SK-N-MC (cell line): ENCODE results near the gene BCR.

Experiments used
- EZH2 ChIP-seq: fragments of 200-600 bp; sonication (generic); IDR thresholded peaks from one replicate; pipeline ENCODE4 v1.6.1; 2017; ENCODE audit warnings: antibody characterized with exemption
- FOXP2 ChIP-seq: optimal IDR thresholded peaks from 2 replicates; pipeline ENCODE3; 2011; ENCODE audit warnings: mild to moderate bottlenecking, moderate library complexity; ENCODE audit not compliant: insufficient read depth; ENCODE audit errors: extremely low read length, control extremely low read depth
- POLR2AphosphoS5 ChIP-seq: IDR thresholded peaks from 2 replicates; pipeline ENCODE4 v1.6.1; 2012; ENCODE audit warnings: mild to moderate bottlenecking, low read depth, low read length, borderline replicate concordance

GRCh38 chr22:23257889-23258825 is 77.8 kb downstream of the BCR start:
- TF ChIP-seq POLR2AphosphoS5 (no peak), EZH2 (no peak), FOXP2 (no peak)
